ENCODE measurements around the gene MON1A.

- TF ChIP-seq, protein P1, sequence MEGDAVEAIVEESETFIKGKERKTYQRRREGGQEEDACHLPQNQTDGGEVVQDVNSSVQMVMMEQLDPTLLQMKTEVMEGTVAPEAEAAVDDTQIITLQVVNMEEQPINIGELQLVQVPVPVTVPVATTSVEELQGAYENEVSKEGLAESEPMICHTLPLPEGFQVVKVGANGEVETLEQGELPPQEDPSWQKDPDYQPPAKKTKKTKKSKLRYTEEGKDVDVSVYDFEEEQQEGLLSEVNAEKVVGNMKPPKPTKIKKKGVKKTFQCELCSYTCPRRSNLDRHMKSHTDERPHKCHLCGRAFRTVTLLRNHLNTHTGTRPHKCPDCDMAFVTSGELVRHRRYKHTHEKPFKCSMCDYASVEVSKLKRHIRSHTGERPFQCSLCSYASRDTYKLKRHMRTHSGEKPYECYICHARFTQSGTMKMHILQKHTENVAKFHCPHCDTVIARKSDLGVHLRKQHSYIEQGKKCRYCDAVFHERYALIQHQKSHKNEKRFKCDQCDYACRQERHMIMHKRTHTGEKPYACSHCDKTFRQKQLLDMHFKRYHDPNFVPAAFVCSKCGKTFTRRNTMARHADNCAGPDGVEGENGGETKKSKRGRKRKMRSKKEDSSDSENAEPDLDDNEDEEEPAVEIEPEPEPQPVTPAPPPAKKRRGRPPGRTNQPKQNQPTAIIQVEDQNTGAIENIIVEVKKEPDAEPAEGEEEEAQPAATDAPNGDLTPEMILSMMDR (conservative IDR thresholded peaks at IDR 0.05 in 1 of 2, IDR thresholded peaks at IDR 0.05 in 1 of 2; ENCODE audit: extremely low read depth in 1 of 2, insufficient read depth in 1 of 2, low read depth in 1 of 2, low read length in 2 of 2) = no peak
- no peak for TF ChIP-seq EZH2 (IDR thresholded peaks at IDR 0.05; ENCODE audit: borderline replicate concordance, low read length)
Observed at GRCh38 chr3:49876567-49876966, 53.0 kb downstream of the MON1A start.

Measured in mammary epithelial cell (primary cell).